HepG2 (cell line): ENCODE data around the gene ATXN8OS. TPM values are rescaled to one million over a fixed set of nuclear protein-coding genes. Genes with fewer than 3 reads are reported as not detected.

ENCODE experiments used
- ATAC-seq: fragments of 200-7000 bp; cut with Tn5 transposase; 3 replicates; pipeline ENCODE4 v1.9.1; 2020; ENCODE audit warnings: mild to moderate bottlenecking, moderate library complexity
- BruUV-seq: library from RNA; stranded (reverse); fragments of 400-500 nt; replicated peaks from 2 replicates; lab custom pipeline; 2021; lab: Mats Ljungman, UMichigan
- CTCF ChIA-PET: fragments of 300-600 bp; formaldehyde crosslinking; extraction: SDS; loops from one replicate; lab custom pipeline; 2021; ENCODE audit warnings: low total read pairs, inconsistent platforms, low intra/inter-chr PET ratio; lab: Yijun Ruan, JAX
- POLR2A ChIA-PET: fragments of 350-600 bp; sonication (Branson Sonifier 250); formaldehyde crosslinking; loops from one replicate; lab custom pipeline; 2020; ENCODE audit warnings: antibody characterized with exemption, inconsistent platforms; lab: Yijun Ruan, JAX
- DNase-seq: peaks from one replicate; pipeline ENCODE4 v3.0.0-alpha.2; 2015; ENCODE audit warnings: low spot score
- FAIRE-seq: peaks from 3 replicates; lab custom pipeline; 2011; peaks lifted over from hg19 to GRCh38; lab: Jason Lieb, UNC
- H2AFZ ChIP-seq: one replicate; pipeline ENCODE4 v1.6.1; 2011; ENCODE audit warnings: low read length, inconsistent platforms
- H3K27ac ChIP-seq: fragments of 300-600 bp; 3 replicates; pipeline ENCODE4 v1.8.0; 2011; ENCODE audit warnings: mixed run types, mild to moderate bottlenecking, mixed read lengths, low read length, inconsistent platforms; ENCODE audit not compliant: insufficient read depth; ENCODE audit errors: extremely low read length
- H3K27me3 ChIP-seq, 2 experiments: fragments of 200-600 bp in 1 of 2; 2 replicates in 1 of 2; 3 replicates in 1 of 2; pipeline versions ENCODE4 v1.6.0 to v1.8.0; 2011; ENCODE audit warnings: low read length in 2 of 2, mild to moderate bottlenecking in 2 of 2, moderate library complexity in 2 of 2, inconsistent platforms in 1 of 2; ENCODE audit not compliant: insufficient read depth in 2 of 2, control insufficient read depth in 1 of 2
- H3K36me3 ChIP-seq, 2 experiments: fragments of 200-600 bp in 1 of 2; replicated peaks in 1 of 2; 2 replicates in 1 of 2; 3 replicates in 1 of 2; pipeline versions ENCODE4 v1.5.1 to v1.8.0; 2011; ENCODE audit warnings: low read length in 2 of 2, inconsistent platforms in 1 of 2; ENCODE audit not compliant: insufficient read depth in 2 of 2, control insufficient read depth in 1 of 2
- H3K4me1 ChIP-seq: 2 replicates; pipeline ENCODE4 v1.5.1; 2012; ENCODE audit warnings: low read length, inconsistent platforms; ENCODE audit not compliant: insufficient read depth
- H3K4me2 ChIP-seq: 2 replicates; pipeline ENCODE4 v1.6.0; 2011; ENCODE audit warnings: low read depth, low read length, inconsistent platforms
- H3K4me3 ChIP-seq, 3 experiments: fragments of 200-600 bp in 1 of 3; sonication (generic), shearing (Covaris generic) in 1 of 3; replicated peaks in 1 of 3; 2 replicates each; pipeline ENCODE4 v1.5.1; 2011 to 2016; ENCODE audit warnings: low read length in 3 of 3, inconsistent platforms in 2 of 3, low read depth in 2 of 3, mild to moderate bottlenecking in 2 of 3, control low read depth in 1 of 3, mixed read lengths in 1 of 3; ENCODE audit not compliant: insufficient read depth in 1 of 3
- H3K79me2 ChIP-seq: one replicate; pipeline ENCODE4 v1.6.1; 2011; ENCODE audit warnings: low read length, inconsistent platforms; ENCODE audit not compliant: insufficient read depth
- H3K9ac ChIP-seq: 2 replicates; pipeline ENCODE4 v1.6.0; 2011; ENCODE audit warnings: mild to moderate bottlenecking, low read depth, low read length, inconsistent platforms; ENCODE audit not compliant: insufficient read depth
- H3K9me3 ChIP-seq: 2 replicates; pipeline ENCODE4 v1.5.1; 2012; ENCODE audit warnings: mild to moderate bottlenecking, low read length
- H4K20me1 ChIP-seq: 2 replicates; pipeline ENCODE4 v1.6.0; 2011; ENCODE audit warnings: inconsistent platforms, mild to moderate bottlenecking, low read length, moderate library complexity; ENCODE audit not compliant: insufficient read depth
- ARNT ChIP-seq: fragments of 450-650 bp; IDR thresholded peaks from 2 replicates; pipeline ENCODE4 v1.6.1; 2017
- CBX1 ChIP-seq: IDR thresholded peaks from one replicate; pipeline ENCODE4 v1.6.1; 2016; ENCODE audit warnings: antibody characterized with exemption, low read depth
- EEA1 ChIP-seq: sonication (generic); formaldehyde crosslinking; IDR thresholded peaks from 2 replicates; pipeline ENCODE4 v1.5.1; 2020; ENCODE audit warnings: mild to moderate bottlenecking, missing genetic modification reagents, borderline replicate concordance
- GLMP ChIP-seq: sonication (generic); formaldehyde crosslinking; IDR thresholded peaks from 2 replicates; pipeline ENCODE4 v1.9.0; 2021; ENCODE audit warnings: missing genetic modification reagents, mild to moderate bottlenecking, borderline replicate concordance
- MAFF ChIP-seq: IDR thresholded peaks from 2 replicates; pipeline ENCODE4 v1.6.1; 2011; ENCODE audit warnings: low read depth, low read length, improper control_type of control experiment
- MAFK ChIP-seq, 2 experiments: IDR thresholded peaks in 1 of 2; conservative IDR thresholded peaks in 1 of 2; 2 replicates each; pipeline ENCODE4 v1.6.1; 2011; ENCODE audit warnings: improper control_type of control experiment in 2 of 2, low read length in 2 of 2
- MATR3 ChIP-seq: sonication (generic); formaldehyde crosslinking; IDR thresholded peaks from 2 replicates; pipeline ENCODE4 v1.4.0; 2020; ENCODE audit warnings: missing genetic modification reagents
- SNAI1 ChIP-seq: sonication (generic); formaldehyde crosslinking; IDR thresholded peaks from 2 replicates; pipeline ENCODE4 v1.5.0; 2020; ENCODE audit warnings: mild to moderate bottlenecking, missing genetic modification reagents, borderline replicate concordance
- ZFP36 ChIP-seq: fragments of 150-350 bp; IDR thresholded peaks from 2 replicates; pipeline ENCODE4 v1.6.1; 2018; ENCODE audit warnings: borderline replicate concordance, low read length, low read depth; ENCODE audit not compliant: partially characterized antibody
- ZNF124 ChIP-seq: sonication (generic); formaldehyde crosslinking; IDR thresholded peaks from 2 replicates; pipeline ENCODE4 v1.4.0; 2020; ENCODE audit warnings: missing genetic modification reagents
- ZNF598 ChIP-seq: sonication (generic); formaldehyde crosslinking; IDR thresholded peaks from 2 replicates; pipeline ENCODE4 v1.5.1; 2020; ENCODE audit warnings: mild to moderate bottlenecking, missing genetic modification reagents, borderline replicate concordance
- ZNF674 ChIP-seq: sonication (generic); formaldehyde crosslinking; IDR thresholded peaks from 2 replicates; pipeline ENCODE4 v1.5.0; 2020; ENCODE audit warnings: low read depth, mild to moderate bottlenecking, missing genetic modification reagents
- WGBS: methylation state at CpG from one replicate; pipeline ENCODE4 v1.1.6; 2017; ENCODE audit warnings: low lambda C conversion rate; 5-methylcytosine and 5-hydroxymethylcytosine counted together
- in situ Hi-C: cut with HindIII; loops from 2 replicates; pipeline ENCODE4 v1.10.0; 2017; ENCODE audit warnings: low pct_unique_long_range_greater_than_20kb; ENCODE audit not compliant: extremely low pct_ligation_motif_present
- intact Hi-C: fragments of 100-400 bp; cut with micrococcal nuclease; formaldehyde crosslinking; loops from one replicate; pipeline ENCODE4 v1.10.0; 2022; ENCODE audit not compliant: unreplicated experiment
- polyA plus RNA-seq, 8 experiments: library from polyadenylated mRNA; depleted of rRNA in 3 of 8; stranded (reverse) in 7 of 8; unstranded in 1 of 8; fragments of >200 nt; fragmentation: Illumina TruSeq in 4 of 8; extraction: Trizol in 4 of 8; gene quantifications; 2 replicates each; pipeline versions ENCODE4 v1.2.1 to v1.2.3, GENCODE V29; 2011 to 2016; ENCODE audit warnings: low read depth in 4 of 8, missing spikeins in 1 of 8, mixed read lengths in 1 of 8; ENCODE audit not compliant: insufficient read depth in 1 of 8
- total RNA-seq, 5 experiments: library from RNA; depleted of rRNA; stranded (reverse); fragments of >200 nt; fragmentation: Illumina TruSeq; extraction: Trizol; gene quantifications; 2 replicates each; pipeline ENCODE4 v1.2.3, GENCODE V29; 2016; ENCODE audit warnings: low read depth in 1 of 5
- TF ChIP-seq, protein P1 (sequence below): sonication (generic); formaldehyde crosslinking; IDR thresholded peaks from 2 replicates; pipeline ENCODE4 v1.4.0; 2020; ENCODE audit warnings: missing genetic modification reagents, mild to moderate bottlenecking, borderline replicate concordance
- TF ChIP-seq, protein P2 (sequence below): IDR thresholded peaks from 2 replicates; pipeline ENCODE4 v1.6.1; 2018; ENCODE audit warnings: missing genetic modification reagents, mild to moderate bottlenecking, missing compliant biosample characterization
- TF ChIP-seq, protein P3 (sequence below): sonication (generic); formaldehyde crosslinking; IDR thresholded peaks from 2 replicates; pipeline ENCODE4 v1.8.1; 2023; ENCODE audit warnings: missing genetic modification reagents, inconsistent platforms, borderline replicate concordance

The ATXN8OS gene
- total and polyA plus RNA-seq, 2 of the 13 experiments (the other 11 are each of a cell fraction or from before 2014, with no cell fraction given) = not detected

- no peak overlapping the region for H3K9ac ChIP-seq
- H3K4me2 ChIP-seq = no peak overlapping the region
- H3K4me1 ChIP-seq = no peaks in the 10 kb centered on the region
- intact Hi-C loops = no loop called here
- no peaks in the 10 kb centered on the region for H4K20me1 ChIP-seq
- no TSS peak for BruUV-seq
- in situ Hi-C loops = no loop called here
- no peaks in the 10 kb centered on the region for H3K9me3 ChIP-seq
- H3K27ac ChIP-seq = no peak overlapping the region
- H3K36me3 ChIP-seq = no peaks in the 10 kb centered on the region
- H3K27me3 ChIP-seq = no peaks in the 10 kb centered on the region
- no peaks in the 10 kb centered on the region for H3K79me2 ChIP-seq
- 0% methylated on average over 1 of the region's 1 CpG for WGBS
- ATAC-seq = no peak
- DNase-seq = no peak
- TF ChIP-seq ZNF598 (CRISPR knock-in tag) (no peak), ZFP36 (no peak), MATR3 (CRISPR knock-in tag) (no peak), ZNF674 (CRISPR knock-in tag) (no peak), CBX1 (no peak), SNAI1 (no peak), MAFK (conservative IDR thresholded peaks at IDR 0.05 in 1 of 2, IDR thresholded peaks at IDR 0.05 in 1 of 2; ENCODE audit: low read length in 2 of 2) (peak; percentile 28 to 67; a peak in 3 of 4 replicates), ZNF124 (CRISPR knock-in tag) (no peak), MAFF (peak; percentile 58; the same call in 1 of the 2 replicates), EEA1 (CRISPR knock-in tag) (no peak), GLMP (CRISPR knock-in tag) (no peak), ARNT (no peak)
- TF ChIP-seq, protein P1, sequence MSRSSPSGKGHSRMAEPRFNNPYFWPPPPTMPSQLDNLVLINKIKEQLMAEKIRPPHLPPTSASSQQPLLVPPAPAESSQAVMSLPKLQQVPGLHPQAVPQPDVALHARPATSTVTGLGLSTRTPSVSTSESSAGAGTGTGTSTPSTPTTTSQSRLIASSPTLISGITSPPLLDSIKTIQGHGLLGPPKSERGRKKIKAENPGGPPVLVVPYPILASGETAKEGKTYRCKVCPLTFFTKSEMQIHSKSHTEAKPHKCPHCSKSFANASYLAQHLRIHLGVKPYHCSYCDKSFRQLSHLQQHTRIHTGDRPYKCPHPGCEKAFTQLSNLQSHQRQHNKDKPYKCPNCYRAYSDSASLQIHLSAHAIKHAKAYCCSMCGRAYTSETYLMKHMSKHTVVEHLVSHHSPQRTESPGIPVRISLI = no peak
- TF ChIP-seq, protein P2, sequence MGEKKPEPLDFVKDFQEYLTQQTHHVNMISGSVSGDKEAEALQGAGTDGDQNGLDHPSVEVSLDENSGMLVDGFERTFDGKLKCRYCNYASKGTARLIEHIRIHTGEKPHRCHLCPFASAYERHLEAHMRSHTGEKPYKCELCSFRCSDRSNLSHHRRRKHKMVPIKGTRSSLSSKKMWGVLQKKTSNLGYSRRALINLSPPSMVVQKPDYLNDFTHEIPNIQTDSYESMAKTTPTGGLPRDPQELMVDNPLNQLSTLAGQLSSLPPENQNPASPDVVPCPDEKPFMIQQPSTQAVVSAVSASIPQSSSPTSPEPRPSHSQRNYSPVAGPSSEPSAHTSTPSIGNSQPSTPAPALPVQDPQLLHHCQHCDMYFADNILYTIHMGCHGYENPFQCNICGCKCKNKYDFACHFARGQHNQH (CRISPR knock-in tag) = no peak
- TF ChIP-seq, protein P3, sequence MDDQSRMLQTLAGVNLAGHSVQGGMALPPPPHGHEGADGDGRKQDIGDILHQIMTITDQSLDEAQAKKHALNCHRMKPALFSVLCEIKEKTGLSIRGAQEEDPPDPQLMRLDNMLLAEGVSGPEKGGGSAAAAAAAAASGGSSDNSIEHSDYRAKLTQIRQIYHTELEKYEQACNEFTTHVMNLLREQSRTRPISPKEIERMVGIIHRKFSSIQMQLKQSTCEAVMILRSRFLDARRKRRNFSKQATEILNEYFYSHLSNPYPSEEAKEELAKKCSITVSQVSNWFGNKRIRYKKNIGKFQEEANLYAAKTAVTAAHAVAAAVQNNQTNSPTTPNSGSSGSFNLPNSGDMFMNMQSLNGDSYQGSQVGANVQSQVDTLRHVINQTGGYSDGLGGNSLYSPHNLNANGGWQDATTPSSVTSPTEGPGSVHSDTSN (CRISPR knock-in tag) = no peak
- no peak for FAIRE-seq
- H3K4me3 ChIP-seq = no peak overlapping the region
- H2AFZ ChIP-seq = no peak overlapping the region
- ChIA-PET POLR2A (no interaction called here), CTCF (no interaction called here)
Measured at GRCh38 chr13:70178346-70178745, 70.7 kb downstream of the ATXN8OS start.
